CD4-positive, alpha-beta T cell treated with Interleukin-4 for 4 hours (primary cell): ENCODE results near the gene TMEM183A.

Source experiments
- DNase-seq: peaks from one replicate; pipeline ENCODE4 v3.0.0-alpha.2; 2020

Gene TMEM183A

GRCh38 chr1:203033287-203033686, 26.1 kb downstream of the TMEM183A start:
- DNase-seq = no peak

DNA sequence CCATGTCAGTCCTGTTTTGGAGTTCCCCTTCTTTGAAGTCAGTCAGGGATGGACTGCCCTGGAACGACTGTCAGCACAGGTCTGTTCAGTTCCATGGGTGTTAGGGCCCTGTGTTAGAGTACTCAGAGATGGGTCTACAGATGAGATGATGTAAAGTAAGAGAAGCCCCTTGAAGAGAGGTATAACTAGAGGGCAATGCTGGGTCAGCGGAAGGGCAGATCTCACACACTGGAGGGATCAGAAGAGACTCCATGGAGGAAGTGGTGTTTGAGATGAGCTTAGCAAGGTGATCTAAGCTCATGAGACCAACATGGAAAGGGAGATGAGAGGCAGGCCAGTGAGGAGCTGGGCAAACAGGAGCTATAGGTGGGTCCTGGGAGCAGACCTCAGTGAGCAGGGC, 26.7 kb downstream of the TMEM183A start:
- no peak for DNase-seq

GRCh38 chr1:203034422-203035110, 27.4 kb downstream of the TMEM183A start:
- DNase-seq = no peak

DNA sequence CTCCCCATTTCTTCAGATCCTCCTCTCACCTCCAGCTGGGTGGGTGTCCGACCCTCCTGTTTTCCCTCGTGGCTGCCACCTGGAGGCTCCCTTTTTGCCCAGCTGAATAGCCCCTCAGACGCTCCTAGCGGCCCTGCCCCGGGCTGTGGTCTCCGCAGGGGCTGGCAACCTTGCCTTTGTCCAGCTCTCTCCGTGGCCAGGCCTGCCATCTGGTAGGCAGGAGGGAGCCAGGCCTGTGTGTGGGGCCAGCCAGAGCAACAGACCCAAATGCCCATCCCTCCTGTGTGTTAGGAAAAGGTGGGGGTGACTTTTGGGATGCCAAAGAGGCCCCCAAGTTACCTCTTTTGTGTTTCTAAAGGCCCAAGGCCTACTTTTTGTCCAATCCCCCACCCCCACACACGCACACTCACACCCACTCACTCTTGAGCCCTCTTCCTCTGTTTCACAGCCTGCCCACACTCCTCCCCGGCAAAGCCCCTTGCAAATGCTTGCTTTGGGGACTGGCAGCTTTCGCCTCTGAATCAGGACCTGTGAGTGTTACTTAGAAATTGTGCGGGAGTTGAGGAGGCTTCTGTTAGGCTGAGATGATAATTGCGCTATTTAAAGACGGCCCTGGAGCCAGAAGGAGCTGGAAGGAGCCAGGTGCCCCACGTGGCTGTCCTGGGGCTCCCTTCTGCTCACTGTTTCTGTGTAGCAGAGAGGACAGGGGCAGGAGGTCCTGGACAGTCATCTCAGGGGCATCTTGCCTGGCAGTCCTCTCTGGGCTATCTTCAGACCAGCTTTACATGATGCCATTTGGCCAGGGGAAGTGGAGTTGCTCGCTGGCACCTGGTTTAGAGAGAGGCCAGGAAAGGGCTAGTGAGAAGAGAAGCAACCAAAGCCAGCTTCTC, 28.2 kb downstream of the TMEM183A start:
- no peak for DNase-seq

GRCh38 chr1:203036135-203036534, 29.0 kb downstream of the TMEM183A start:
- no peak for DNase-seq

DNA sequence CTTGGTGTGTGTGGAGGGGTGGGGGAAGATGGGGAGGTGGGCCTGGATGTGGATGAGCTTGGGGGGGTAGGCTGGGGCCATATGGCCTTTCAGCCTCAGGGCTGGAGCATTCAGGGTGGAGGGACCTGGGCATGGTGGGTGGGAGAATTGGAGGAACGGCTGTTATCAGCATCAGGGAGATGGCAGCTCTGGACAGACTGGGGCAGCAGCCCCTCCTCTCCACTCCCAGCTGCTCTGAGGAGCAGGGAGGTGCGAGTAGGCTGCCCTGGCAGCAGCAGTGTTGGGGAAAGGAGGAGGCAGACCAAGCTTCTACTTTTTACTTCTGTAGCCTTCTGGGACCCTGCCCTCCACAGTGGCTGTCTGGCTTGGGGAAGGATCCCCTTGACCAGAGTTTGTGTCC, 29.4 kb downstream of the TMEM183A start:
- DNase-seq = no peak

- no peak for DNase-seq
Measured at GRCh38 chr1:203037509-203038190, 30.5 kb downstream of the TMEM183A start.

- DNase-seq = no peak
Measured at GRCh38 chr1:203038217-203038741, 31.1 kb downstream of the TMEM183A start.

- DNase-seq = peak; percentile 59
Measured at GRCh38 chr1:203038891-203039608, 31.9 kb downstream of the TMEM183A start.

DNA sequence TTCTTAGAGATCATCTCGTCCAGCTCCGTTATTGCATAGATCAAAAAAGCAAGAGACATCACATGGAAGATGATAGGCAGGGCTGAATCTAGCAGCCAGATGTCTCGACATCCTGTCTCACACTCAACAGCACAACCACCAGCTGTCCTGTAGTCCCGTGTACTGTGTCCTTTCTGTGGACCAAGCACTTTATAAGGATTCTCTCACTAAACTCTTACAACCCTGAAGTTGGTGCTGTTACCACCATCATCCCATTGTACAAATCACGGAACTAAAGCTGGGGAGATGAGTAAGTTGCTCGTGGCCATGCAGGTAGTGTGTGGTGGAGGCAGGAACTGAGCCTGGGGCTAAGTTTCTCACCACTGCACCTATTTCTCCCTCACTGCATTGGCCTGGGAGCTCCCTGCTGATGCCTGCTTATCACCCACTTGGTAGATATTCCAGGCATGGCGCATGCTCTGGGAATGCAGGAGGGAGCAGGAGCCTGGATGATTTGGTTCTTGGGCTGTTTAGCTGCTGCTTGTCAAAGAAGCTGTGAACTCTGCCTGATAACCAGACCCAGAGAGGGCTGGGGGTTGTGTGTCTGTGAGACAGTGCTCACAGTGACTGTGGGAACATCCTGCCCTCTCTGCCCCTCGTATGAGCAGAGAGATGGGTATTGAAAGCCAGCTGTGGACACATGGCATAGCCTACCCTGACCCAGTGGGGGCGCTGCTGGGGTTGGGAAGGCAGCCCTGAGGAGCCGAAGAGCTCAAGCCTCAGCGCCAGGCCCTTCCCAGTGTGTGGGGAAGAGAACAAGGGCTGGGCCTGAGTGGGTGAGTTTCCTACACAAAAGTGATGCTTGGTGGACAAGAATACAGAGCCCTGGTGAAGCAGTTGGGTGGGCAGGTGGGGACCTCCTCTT, 32.7 kb downstream of the TMEM183A start:
- DNase-seq = no peak

GRCh38 chr1:203040513-203041275, 33.5 kb downstream of the TMEM183A start:
- DNase-seq = no peak

- no peak for DNase-seq
Measured at GRCh38 chr1:203041351-203041932, 34.3 kb downstream of the TMEM183A start.

DNA sequence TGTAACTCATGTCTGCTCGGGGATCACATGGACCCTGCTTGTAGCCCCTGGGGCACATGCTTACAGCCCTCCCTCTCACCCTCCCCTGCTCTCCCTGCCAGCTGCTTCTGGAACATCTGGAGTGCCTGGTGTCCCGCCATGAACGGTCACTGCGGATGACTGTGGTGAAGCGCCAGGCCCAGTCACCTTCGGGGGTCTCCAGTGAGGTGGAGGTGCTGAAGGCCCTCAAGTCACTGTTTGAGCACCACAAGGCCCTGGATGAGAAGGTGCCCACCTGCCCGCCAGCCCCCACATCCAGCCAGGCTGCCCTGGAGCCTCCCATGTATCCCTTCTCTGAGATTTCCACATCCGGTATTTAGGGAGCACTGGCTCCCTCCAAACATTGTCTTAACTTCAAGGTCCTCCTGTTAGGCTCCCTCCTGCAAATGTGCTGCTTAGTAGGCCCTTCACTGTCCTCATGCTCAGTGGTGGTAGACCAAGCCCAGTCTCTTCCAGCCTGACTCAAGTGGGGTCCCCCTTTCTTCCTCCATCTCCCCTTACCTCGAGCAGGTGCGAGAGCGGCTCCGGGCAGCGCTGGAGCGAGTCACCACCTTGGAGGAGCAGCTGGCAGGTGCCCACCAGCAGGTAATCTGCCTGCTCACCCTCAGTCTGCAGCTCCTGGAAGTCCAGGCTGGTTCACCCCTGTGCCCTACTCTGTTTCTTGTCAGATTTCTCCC, 36.8 kb downstream of the TMEM183A start:
- no peak for DNase-seq

DNA sequence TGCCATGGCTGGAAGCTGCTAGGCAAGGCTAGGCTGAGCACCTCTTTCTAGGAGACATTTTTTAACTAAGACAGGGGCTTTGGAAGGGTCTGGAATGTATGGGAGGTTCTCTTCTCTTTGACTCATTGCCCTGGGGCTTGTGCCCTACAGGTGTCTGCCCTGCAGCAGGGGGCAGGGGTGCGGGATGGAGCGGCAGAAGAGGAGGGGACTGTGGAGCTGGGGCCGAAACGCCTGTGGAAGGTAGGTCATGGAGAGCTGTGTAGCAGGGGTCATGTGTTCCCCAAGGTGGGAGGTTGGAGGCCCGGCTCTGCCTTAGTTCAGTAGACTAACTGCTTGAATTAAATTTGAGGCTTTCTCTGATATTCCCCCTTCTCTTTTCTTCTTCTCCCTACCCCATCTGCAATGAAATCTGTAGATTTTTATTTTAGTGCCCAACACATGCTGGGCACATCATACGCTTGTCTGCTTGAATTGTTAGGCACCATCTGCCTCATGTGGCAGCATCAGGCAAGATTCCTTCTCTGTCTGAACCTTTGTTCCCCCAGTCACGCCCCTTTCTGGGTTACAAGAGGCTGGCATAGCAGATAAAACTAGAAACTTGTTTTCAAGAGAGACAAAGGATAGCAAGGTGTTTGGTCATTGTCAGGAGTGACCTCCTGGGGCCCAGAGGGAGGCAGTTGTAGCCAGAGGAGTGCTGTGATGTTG, 37.5 kb downstream of the TMEM183A start:
- DNase-seq = no peak

- DNase-seq = no peak
Measured at GRCh38 chr1:203045336-203045735, 38.2 kb downstream of the TMEM183A start.

DNA sequence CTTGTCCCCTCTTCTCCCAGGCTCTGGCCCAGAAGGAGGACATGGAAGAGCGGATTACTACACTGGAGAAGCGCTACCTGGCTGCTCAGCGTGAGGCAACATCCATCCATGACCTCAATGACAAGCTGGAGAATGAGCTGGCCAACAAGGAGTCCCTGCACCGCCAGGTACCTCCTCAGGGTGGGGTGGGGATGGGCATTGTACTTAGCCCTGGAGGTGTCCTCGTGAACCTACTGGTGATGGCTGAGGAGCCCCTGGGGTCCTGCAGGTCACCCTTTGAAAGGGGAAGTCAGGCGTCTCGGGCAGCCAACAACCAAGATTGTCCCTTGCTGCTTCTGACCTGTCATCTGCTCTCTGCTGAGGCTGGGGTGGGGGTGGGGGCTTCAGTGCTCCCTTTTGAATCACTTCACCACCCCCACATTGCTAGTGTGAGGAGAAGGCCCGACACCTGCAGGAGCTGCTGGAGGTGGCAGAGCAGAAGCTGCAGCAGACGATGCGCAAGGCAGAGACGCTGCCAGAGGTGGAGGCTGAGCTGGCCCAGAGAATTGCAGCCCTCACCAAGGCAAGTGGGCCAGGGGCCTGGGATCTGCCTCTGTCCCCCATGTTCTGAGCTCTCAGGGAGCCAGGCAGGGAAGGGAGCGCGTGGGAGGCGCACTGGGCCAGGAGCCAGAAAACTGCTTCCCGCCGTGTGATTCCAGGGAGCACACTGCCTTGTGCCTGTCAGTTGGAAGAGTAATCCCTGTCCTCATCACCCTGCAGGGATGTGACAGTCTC, 38.8 kb downstream of the TMEM183A start:
- DNase-seq = no peak

DNA sequence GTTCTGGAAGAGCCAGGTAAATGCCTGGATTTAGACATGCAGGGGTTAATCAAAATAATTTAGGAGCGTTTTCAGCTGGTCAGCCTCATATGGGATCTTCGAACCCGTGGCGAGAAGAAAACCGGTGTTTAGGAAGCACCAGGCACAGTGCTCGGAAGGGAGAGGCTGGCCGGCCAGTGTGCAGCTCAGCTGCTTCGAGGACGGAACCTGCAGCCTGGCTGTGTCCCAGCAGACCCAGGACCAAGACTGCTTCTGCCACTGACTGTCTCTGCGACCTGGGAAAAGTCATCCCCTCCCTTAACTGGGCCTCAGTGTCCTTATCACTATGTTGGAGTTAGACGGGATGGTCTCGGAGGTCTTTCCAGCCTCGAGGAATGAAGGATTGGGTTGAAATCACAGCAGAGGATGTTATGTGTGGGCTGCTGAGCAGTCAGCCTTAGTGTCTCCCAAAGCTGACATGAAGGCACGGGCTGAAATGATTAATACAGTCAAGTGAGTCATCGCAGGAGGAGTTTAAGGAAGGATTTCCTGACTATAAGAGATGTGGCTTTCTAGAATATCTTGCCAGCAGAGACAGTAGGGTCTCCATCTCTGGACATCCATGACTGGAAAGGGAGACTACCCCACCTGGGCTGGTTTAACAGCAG, 39.9 kb downstream of the TMEM183A start:
- DNase-seq = no peak

DNA sequence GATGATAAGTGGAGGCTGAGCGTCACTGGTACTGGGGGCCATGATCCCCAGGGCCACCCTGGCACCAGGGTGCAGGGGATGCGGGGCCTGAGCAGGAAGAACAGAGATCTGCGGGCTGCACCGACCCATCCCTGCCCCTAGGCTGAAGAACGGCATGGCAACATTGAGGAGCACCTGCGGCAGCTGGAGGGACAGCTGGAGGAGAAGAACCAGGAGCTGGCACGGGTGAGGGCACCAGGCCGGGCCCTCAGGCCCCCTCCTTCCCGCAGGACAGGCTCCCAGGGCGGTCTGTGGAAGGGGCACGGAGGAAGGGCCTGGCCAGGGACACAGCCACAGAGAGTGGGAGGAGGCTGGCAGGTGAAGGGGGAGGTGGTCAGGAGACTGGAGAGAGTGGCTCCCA, 40.9 kb downstream of the TMEM183A start:
- DNase-seq = no peak
